ENCODE data around the gene SSR4. TPM values are rescaled to one million over a fixed set of nuclear protein-coding genes. Genes with fewer than 3 reads are reported as not detected.

Gene SSR4
- total and polyA plus RNA-seq, 2 of the 13 experiments (the other 11 are each of a cell fraction or from before 2014, with no cell fraction given), result 214 to 288 TPM

GRCh38 chrX:153774576-153775292 is 19.7 kb upstream of the SSR4 start:
- WGBS (ENCODE audit: low lambda C conversion rate), result no CpG with 5 or more reads among the region's 37 CpGs
- Histone ChIP-seq H3K27ac (ENCODE audit: extremely low read length, insufficient read depth, low read length) (no peak overlapping the region), H3K9ac (ENCODE audit: insufficient read depth, low read depth, low read length) (no peak overlapping the region), H3K4me1 (ENCODE audit: insufficient read depth, low read length) (no peaks in the 10 kb centered on the region), H2AFZ (ENCODE audit: low read length) (no peak overlapping the region), H3K27me3 (ENCODE audit: control insufficient read depth in 1 of 2, insufficient read depth in 2 of 2, low read length in 2 of 2) (no peaks in the 10 kb centered on the region), H3K36me3 (replicated peaks in 1 of 2; ENCODE audit: control insufficient read depth in 1 of 2, insufficient read depth in 2 of 2, low read length in 2 of 2) (no peaks in the 10 kb centered on the region), H3K4me3 (replicated peaks in 1 of 3; ENCODE audit: insufficient read depth in 1 of 3, low read depth in 2 of 3, low read length in 3 of 3) (no peak overlapping the region), H3K9me3 (ENCODE audit: low read length) (no peaks in the 10 kb centered on the region), H3K79me2 (ENCODE audit: insufficient read depth, low read length) (no peaks in the 10 kb centered on the region), H3K4me2 (ENCODE audit: low read depth, low read length) (no peak overlapping the region), H4K20me1 (ENCODE audit: insufficient read depth, low read length) (no peaks in the 10 kb centered on the region)
- FAIRE-seq (no peak), ATAC-seq (no peak), DNase-seq (ENCODE audit: low spot score) (no peak)
- BruUV-seq (replicated peaks), result no TSS peak
- intact Hi-C loops (cut with micrococcal nuclease; ENCODE audit: unreplicated experiment), result no loop called here
- CTCF ChIA-PET (ENCODE audit: low intra/inter-chr PET ratio, low total read pairs), result no interaction called here
- POLR2A ChIA-PET, result no interaction called here
- TF ChIP-seq, protein P1, sequence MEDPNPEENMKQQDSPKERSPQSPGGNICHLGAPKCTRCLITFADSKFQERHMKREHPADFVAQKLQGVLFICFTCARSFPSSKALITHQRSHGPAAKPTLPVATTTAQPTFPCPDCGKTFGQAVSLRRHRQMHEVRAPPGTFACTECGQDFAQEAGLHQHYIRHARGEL (CRISPR knock-in tag; IDR thresholded peaks at IDR 0.05), result no peak
- TF ChIP-seq REPIN1 (CRISPR knock-in tag; IDR thresholded peaks at IDR 0.05; ENCODE audit: borderline replicate concordance, low read depth) (no peak), LRRFIP1 (CRISPR knock-in tag; conservative IDR thresholded peaks at IDR 0.05) (no peak), NR2F1 (CRISPR knock-in tag; IDR thresholded peaks at IDR 0.05) (no peak), ZNF501 (CRISPR knock-in tag; IDR thresholded peaks at IDR 0.05) (no peak), BHLHE40 (IDR thresholded peaks at IDR 0.05; ENCODE audit: low read length) (no peak), MXD1 (CRISPR knock-in tag; IDR thresholded peaks at IDR 0.05) (no peak), MBNL3 (CRISPR knock-in tag; conservative IDR thresholded peaks at IDR 0.05) (no peak), MLLT10 (CRISPR knock-in tag; IDR thresholded peaks at IDR 0.05) (no peak)
- TF ChIP-seq, protein P2, sequence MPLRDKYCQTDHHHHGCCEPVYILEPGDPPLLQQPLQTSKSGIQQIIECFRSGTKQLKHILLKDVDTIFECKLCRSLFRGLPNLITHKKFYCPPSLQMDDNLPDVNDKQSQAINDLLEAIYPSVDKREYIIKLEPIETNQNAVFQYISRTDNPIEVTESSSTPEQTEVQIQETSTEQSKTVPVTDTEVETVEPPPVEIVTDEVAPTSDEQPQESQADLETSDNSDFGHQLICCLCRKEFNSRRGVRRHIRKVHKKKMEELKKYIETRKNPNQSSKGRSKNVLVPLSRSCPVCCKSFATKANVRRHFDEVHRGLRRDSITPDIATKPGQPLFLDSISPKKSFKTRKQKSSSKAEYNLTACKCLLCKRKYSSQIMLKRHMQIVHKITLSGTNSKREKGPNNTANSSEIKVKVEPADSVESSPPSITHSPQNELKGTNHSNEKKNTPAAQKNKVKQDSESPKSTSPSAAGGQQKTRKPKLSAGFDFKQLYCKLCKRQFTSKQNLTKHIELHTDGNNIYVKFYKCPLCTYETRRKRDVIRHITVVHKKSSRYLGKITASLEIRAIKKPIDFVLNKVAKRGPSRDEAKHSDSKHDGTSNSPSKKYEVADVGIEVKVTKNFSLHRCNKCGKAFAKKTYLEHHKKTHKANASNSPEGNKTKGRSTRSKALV (CRISPR knock-in tag; IDR thresholded peaks at IDR 0.05), result no peak
- in situ Hi-C loops (cut with HindIII; ENCODE audit: extremely low pct_ligation_motif_present, low pct_unique_long_range_greater_than_20kb), result no loop called here
